Vagina (tissue), 2 donors: ENCODE results near the gene RGS2.

Experiments
- POLR2A ChIP-seq, 2 donors: fragments of 450-650 bp; IDR thresholded peaks; one replicate each; pipeline ENCODE4 v1.6.1; 2017; ENCODE audit warnings: antibody characterized with exemption in 2 of 2, mild to moderate bottlenecking in 2 of 2, moderate library complexity in 2 of 2
- TF ChIP-seq, protein P1 (sequence below), 3 experiments: fragments of 450-650 bp in 2 of 3; fragments of 200-600 bp in 1 of 3; sonication (generic) in 1 of 3; IDR thresholded peaks; one replicate each; pipeline ENCODE4 v1.5.1; 2017 to 2019; ENCODE audit warnings: antibody characterized with exemption in 3 of 3, mild to moderate bottlenecking in 2 of 3, moderate library complexity in 2 of 3

GRCh38 chr1:192849442-192849841 lies 40.6 kb downstream of the RGS2 start:
- TF ChIP-seq, protein P1, sequence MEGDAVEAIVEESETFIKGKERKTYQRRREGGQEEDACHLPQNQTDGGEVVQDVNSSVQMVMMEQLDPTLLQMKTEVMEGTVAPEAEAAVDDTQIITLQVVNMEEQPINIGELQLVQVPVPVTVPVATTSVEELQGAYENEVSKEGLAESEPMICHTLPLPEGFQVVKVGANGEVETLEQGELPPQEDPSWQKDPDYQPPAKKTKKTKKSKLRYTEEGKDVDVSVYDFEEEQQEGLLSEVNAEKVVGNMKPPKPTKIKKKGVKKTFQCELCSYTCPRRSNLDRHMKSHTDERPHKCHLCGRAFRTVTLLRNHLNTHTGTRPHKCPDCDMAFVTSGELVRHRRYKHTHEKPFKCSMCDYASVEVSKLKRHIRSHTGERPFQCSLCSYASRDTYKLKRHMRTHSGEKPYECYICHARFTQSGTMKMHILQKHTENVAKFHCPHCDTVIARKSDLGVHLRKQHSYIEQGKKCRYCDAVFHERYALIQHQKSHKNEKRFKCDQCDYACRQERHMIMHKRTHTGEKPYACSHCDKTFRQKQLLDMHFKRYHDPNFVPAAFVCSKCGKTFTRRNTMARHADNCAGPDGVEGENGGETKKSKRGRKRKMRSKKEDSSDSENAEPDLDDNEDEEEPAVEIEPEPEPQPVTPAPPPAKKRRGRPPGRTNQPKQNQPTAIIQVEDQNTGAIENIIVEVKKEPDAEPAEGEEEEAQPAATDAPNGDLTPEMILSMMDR (IDR thresholded peaks at IDR 0.05) = no peak
- TF ChIP-seq POLR2A (IDR thresholded peaks at IDR 0.05) = no peak
